T-helper 1 cell treated with Interleukin-12 subunit alpha and Interleukin-12 subunit beta and Interleukin-4 antibody, amounts not matched to agents 30 ng/mL and 1 ng/mL, for 36 hours (primary cell): ENCODE data around the gene MCEMP1. TPM values are rescaled to one million over a fixed set of nuclear protein-coding genes. Genes with fewer than 3 reads are reported as not detected.
"Not testable (repeated sequence)": the region's sequence is repeated elsewhere in the genome, so short reads cannot be mapped to it uniquely, and the experiment has no call there.

ENCODE experiments used
- intact Hi-C: fragments of 100-400 bp; cut with micrococcal nuclease; formaldehyde crosslinking; loops from one replicate; pipeline ENCODE4 v1.15.1; 2024
- total RNA-seq: library from RNA; stranded (reverse); gene quantifications from 2 replicates; pipeline ENCODE4 v1.2.3, GENCODE V29; 2022

Gene MCEMP1
- total RNA-seq, 1 donor from 2014 or later: not detected

DNA sequence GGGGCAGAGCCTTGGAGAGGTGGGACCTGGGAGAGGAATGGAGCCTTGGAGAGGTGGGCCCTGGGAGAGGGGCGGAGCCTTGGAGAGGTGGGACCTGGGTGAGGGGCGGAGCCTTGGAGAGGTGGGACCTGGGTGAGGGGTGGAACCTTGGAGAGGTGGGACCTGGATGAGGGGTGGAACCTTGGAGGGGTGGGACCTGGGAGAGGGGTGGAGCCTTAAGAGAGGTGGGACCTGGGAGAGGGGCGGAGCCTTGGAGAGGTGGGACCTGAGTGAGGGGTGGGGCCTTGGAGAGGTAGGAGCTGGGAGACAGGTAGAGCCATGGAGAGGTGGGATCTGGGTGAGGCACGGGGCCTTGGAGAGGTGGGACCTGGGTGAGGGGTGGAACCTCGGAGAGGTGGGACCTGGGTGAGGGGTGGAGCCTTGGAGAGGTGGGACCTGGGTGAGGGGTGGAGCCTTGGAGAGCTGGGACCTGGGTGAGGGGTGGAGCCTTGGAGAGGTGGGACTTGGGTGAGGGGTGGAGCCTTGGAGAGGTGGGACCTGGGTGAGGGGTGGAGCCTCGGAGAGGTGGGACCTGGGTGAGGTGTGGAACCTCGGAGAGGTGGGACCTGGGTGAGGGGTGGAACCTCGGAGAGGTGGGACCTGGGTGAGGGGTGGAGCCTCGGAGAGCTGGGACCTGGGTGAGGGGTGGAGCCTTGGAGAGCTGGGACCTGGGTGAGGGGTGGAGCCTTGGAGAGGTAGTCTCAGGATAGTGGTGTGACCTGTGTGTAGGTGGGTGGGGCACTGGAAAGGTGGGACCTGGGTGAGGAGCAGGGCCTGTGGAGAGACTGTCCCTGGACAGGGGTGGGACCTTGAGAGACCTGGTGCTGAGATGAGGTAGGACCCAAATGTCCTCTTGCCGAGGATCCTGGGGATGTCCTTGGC lies 33.0 kb upstream of the MCEMP1 start:
- intact Hi-C loops: not testable (repeated sequence)

DNA sequence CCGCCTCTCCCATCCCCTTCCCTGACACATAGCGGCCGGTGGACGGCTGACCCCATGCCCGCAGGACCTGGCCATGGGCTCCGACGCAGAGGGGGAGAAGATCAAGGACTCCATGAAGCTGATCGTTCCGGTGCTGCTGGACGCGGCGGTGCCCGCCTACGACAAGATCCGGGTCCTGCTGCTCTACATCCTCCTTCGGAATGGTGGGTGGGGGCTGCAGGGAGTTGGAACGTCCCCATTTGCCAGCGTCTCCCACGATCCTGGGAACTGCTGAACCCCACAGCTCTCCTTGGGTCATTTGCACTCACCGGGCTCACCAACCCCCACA lies 32.4 kb upstream of the MCEMP1 start:
- intact Hi-C loops: no loop called here

DNA sequence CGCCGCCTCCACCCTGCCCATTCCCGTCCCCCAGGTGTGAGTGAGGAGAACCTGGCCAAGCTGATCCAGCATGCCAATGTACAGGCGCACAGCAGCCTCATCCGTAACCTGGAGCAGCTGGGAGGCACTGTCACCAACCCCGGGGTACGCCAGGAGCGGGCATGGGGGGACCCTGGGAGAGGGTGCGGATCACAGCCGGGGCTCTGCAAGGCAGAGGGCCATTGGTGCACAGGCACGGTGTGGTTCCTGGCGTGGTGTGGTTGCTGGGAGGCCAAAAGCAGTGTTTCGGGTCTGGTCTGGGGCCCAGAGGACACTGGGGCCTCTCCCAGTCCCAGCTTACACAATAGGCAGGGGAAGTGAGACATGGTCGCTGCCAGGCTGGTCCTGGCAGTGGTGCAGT lies 31.7 kb upstream of the MCEMP1 start:
- intact Hi-C loops: no loop called here

DNA sequence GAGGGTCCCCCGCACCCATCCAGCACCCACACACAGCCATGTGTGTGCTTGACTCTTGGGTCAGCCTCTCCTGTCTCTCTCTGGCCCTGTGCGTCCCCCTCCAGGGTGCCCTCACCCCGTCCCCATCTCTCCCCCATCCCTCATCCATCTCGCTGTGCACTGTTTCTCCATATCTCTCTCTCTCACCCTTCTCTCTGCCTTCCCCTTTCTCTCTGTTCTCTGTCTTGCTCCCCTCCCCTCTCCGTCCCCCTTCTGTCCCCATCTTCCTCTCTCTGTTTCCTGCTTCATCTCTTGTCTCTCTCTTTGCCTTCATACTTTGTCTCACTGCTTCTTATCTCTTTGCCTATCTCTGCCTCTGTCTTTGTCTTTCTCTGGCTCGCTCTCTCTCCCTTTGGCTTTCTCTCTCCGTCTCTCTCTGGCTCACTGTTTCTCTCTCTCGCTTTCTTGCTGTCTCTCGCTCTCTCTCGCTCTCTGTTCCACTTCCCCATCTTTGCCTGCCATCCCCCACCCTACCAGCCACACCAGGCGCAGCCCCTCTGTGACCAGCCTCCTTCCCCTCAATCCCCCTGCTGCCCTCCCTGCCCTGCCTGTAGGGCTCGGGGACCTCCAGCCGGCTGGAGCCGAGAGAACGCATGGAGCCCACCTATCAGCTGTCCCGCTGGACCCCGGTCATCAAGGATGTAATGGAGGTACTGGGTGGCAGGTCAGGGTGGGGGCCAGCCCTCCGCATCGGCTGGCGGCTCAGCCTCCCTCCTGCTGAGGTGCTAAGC lies 31.0 kb upstream of the MCEMP1 start:
- intact Hi-C loops: no loop called here

DNA sequence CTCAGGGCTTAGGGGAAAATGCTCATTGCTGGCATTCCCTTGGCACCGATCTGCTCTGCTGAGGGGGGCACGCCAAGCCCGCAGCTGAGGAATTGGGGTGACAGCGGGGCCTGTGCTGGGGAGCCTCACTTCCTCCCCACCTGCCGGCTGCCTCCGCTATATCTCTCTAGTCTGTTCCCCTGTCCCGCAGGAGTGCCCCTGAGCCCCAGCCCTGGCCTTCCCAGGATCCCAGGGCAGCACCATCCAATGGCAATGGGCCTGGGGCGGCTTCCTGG lies 30.5 kb upstream of the MCEMP1 start:
- intact Hi-C loops: no loop called here

DNA sequence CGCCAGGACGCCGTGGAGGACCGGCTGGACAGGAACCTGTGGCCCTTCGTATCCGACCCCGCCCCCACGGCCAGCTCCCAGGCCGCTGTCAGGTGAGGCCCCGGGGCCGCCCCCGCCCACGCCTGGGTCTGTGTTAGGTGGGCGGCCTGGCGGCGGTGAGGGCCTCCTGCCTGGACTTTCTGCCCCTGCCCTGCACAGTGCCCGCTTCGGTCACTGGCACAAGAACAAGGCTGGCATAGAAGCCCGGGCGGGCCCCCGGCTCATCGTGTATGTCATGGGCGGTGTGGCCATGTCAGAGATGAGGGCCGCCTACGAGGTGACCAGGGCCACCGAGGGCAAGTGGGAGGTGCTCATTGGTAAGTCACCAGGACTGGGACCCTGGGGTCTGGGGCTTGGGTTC lies 29.7 kb upstream of the MCEMP1 start:
- intact Hi-C loops: no loop called here

DNA sequence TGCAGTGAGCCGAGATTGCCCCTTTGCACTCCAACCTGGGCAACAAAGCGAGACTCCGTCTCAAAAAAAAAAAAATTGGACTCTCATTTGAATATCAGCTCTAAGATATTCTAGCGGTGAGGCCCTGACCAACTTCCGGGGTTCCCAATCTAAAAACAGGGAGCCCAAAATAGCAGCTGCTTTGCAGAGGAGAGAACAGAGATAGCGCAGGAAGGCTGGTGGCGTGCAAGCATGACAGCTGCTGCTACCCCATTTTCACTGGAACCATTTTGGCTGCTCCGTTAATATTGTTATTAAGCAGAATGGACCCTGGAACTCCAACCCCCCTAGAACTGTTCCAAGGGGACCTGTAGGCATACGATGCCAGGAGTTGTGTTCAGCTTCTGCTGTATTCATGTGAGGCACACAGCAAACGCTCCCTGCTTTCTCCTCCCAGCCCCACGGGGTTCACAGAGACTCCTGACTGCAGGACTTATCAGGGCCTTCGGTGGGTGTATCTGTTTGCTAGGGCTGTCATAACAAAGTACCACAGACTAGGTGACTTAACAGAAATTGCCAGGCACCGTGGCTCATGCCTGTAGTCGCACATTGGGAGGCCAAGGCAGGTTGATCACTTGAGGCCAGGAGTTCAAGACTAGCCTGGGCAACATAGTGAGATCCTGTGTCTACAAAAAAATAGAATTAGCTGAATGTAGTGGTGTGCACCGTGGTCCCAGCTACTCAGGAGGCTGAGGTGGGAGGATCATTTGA lies 28.4 kb upstream of the MCEMP1 start:
- intact Hi-C loops: no loop called here

DNA sequence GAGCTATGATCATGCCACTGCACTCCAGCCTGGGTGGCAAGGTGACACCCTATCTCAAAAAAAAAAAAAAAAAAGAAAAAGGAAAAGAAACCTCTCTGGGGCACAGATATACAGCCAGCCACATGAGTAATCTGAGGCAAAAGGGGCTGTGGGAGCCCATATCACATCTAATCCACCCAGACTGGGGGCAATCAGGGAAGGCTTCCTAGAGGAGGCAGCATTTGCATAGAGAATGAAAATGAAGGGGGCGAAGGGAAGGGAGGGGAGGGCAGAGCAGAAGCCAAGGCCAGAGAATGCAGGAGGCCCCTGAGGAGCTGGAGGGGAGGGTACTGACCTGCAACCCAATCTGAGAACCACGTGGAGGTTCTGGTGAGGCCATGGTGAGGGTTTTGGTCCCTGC lies 26.7 kb upstream of the MCEMP1 start:
- intact Hi-C loops: no loop called here

DNA sequence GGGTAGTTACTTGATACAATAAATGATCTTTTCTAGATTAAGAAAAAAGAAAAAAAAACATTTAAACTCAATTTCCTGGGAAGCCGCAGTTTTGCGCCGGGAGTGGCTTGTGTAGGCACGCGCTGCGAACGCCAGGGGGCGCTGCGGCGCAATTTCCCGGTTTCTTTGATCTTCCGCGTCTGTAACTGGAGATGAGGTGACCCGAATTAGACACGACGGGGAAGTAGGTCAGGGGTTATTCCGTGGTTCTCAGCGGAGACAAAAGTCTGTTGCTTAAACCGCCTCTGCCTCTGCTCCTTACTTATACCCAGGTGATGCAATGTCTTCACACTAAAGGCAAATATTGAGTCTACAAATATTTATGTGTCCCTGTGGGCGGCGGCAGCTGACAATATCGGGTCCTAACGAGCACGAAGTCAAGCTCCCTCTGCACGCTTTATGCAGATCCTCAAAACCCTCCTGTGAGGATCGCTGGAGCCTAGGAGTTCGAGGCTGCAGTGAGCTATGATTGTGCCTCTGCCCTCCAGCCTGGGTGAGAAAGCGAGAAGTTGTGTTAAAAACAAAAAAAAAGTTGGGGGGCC lies 24.7 kb upstream of the MCEMP1 start:
- intact Hi-C loops: loop anchor here (1.0 kb wide), 5 partner anchors 15 to 147 kb away; partner anchors contain the start of genes PET100, STXBP2, TRAPPC5 and XAB2

DNA sequence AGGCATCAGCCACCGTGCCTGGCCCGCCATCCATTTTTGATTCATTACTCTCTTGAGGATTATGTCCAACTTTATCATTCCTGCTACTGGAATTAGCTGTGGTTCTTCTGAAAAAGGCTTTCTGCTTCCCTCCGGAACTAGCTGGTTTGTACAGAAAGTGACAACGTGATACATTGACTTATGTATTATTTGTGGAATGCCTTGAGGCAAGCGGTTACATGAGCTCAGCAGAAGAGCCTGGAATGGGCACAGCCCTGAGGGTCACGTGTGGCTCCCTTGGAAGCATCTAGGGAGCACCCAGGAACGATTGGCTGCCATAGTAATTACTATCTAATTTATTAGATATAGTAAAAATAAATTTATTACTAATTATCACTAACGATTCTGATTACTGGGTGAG lies 22.5 kb upstream of the MCEMP1 start:
- intact Hi-C loops: no loop called here

DNA sequence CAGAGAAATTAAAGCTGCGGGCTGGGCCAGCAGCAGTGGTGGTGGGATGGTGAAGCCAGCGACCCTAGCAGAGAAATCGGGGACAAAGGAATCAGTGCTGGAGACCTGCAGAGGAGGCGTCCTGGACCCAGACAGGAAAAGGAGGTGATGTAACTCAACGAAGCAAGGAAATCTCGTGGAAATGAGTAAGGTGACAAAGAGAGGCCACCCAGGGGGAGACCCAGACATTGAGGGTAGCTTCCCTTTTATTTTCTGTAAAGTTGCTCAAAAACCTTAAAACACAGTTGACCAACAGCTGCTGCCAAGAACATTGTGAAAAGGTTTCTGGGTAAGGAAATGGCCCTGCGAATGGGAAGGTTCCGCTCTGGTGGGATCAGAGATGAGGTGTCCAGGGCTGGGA lies 21.3 kb upstream of the MCEMP1 start:
- intact Hi-C loops: no loop called here

DNA sequence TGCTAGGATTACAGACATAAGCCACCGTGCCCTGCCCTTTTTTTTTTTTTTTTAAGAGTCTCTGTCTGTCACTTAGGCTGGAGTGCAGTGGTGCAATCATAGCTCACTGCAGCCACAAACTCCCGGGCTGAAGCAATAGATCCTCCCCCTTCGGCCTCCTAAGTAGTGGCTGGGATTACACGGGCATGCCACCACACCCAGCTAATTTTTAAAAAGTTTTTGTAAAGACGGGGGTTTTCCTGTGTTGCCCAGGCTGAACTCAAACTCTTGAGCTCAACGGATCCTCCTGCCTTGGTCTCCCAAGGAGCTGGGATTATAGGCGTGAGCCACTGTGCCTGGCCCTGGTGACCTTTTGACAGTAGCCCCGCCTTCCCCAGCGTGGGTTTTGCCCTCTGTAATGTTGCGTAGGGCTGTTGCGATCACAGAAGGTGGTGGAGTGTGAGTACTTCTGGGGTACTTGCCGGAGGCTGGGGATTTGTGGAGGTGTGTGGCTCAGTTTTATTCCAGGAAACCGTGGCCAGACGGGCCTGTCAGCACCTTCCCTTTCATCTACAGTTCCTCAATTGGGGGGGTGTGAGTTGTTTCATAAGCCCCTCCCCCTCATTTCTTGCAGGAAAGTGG lies 19.6 kb upstream of the MCEMP1 start:
- intact Hi-C loops: no loop called here

DNA sequence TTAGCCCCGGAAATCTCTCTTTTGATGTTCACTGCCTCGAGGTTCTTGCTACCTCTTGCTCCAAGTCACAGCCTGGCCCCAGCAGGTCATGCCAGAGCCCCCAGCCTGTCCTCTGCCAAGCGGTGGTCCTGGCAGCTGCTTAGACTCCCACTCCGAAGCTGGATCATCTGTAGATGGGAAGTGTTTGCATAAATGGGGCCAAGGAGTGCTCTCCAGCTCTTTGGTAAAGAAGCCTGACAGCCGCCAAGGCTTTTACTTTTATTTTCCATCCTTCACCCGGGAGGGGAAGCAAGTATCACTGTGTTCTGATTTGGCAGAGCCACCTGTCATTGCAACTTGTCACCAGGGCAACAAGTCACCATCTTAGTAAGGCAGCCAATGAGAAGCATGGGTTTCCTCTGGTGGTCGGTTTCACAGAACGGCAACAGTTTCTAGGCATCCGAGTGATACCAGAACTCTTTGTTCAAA lies 18.6 kb upstream of the MCEMP1 start:
- intact Hi-C loops: loop anchor here (1.0 kb wide), 2 partner anchors 21 to 171 kb away; no protein-coding TSS in a partner anchor

DNA sequence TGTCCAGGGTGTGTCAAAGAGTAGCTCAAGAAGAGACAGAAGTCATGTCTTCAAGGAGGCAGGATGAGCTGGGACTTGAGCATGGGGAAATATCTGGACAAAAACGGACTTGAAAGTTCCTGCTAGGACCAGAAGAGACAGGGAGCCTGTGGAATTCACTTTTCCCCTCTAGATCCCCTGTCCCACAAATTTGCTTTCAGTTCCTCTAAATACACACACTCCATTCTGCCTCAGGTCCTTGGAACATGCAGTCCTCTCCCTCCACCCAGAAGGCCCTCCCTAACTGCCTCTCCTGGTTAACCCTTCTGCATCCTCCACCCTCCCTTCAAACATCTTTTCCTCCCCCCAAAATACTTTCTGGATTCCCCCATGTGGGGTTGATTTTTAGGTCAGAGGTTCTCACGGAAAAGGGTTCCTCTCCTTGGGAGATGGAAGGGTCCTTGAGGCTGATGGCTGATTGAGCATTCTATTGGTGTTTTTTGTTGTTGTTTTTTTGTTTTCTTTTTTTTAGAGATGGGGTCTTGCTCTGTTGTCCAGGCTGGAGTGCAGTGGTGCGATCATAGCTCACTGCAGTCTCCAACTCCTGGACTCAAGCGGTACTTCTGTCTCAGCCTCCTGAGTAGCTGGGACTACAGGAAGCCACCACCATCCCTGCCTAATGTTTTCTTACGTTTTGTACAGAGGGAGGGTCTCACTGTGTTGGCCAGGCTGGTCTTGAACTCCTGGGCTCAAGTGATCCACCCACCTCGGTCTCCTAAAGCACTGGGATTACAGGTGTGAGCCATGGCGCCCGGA lies 14.9 kb upstream of the MCEMP1 start:
- intact Hi-C loops: no loop called here

DNA sequence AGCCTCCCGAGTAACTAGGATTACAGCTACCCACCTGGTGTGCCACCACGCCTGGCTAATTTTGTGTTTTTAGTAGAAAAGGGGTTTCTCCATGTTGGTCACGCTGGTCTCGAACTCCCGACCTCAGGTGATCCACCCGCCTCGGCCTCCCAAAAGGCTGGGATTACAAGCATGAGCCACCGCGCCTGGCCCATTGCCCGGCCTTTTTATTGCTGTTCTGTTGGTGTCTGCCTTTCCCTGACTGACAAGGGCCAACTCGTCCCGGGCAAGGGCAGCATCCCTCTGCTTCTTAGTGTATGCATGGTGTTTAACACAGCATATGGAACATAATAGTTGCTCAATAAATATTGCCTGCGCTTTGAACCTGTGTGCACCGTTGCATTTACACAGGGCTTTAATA lies 14.2 kb upstream of the MCEMP1 start:
- intact Hi-C loops: no loop called here

DNA sequence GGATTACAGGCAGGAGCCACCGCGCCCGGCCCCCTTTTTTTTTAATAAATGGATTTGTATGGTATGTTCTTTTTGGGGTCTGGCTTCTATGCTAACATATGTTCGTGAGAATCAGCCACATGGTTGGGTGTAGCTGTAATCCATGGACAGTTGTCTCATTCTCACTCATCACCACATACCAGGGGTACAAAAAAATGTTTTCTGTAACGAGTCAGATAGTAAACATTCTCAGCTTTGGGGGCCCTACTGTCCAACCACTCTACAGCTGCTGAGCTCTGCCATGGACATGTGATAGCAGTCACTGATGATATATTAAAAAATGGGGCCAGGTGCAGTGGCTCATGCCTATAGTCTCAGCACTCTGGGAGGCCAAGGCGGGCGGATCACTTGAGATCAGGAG lies 13.2 kb upstream of the MCEMP1 start:
- intact Hi-C loops: no loop called here

DNA sequence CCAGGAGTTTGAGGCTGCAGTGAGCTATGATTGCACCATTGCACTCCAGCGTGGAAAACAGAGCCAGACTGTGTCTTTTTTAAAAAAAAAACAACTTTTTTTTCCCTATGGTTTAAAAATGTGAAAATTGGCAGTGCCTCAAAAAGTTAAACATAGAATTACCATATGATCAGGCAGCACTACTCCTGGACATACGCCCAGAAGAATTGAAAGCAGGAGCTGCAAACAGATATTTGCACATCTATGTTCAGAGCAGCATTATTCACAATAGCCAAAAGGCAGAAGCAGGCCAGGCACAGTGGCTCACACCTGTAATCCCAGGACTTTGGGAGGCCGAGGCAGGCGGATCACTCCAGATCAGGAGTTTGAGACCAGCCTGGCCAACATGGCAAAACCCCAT lies 11.8 kb upstream of the MCEMP1 start:
- intact Hi-C loops: no loop called here

DNA sequence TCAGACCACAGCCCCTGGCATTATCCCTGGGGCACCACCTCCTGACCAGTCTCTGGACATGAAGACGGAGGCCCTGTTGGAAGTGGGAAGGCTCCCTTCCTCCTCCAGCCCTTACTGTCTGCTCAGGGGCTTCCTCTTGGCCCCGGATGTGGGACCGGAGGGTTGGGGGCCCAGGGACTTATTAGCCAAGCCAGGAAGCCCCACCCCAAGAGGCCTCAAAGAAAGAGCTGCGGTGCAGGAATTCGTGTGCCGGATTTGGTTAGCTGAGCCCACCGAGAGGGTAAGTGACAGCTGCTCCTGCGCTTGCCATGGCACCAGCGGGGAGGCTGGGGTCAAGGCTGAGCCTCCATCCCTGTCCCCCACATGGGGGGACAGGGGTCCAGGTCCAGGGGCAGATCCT lies 8.0 kb upstream of the MCEMP1 start, which contains the start of gene RETN:
Gene RETN (plus strand): TSS at position 208 of the 400 bp plus-strand sequence. CDS start 278 bp downstream, outside the sequence.
- intact Hi-C loops: no loop called here

DNA sequence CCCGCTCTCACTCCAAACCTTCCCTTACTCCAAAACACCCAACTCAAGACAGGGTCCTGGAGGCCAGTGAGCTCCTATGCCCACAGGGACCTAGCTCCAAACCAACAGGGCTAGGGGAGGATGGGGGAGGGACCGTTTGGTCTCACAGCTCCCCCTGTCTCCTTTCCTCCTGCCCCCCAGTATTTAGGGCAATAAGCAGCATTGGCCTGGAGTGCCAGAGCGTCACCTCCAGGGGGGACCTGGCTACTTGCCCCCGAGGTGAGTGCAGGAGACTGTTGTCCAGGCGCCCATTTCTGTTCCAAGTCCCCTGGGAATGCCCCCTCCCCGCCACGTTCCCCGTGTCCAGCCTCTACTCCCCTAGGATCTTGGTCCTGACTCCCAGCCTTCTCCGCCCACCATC lies 7.2 kb upstream of the MCEMP1 start:
- intact Hi-C loops: no loop called here

DNA sequence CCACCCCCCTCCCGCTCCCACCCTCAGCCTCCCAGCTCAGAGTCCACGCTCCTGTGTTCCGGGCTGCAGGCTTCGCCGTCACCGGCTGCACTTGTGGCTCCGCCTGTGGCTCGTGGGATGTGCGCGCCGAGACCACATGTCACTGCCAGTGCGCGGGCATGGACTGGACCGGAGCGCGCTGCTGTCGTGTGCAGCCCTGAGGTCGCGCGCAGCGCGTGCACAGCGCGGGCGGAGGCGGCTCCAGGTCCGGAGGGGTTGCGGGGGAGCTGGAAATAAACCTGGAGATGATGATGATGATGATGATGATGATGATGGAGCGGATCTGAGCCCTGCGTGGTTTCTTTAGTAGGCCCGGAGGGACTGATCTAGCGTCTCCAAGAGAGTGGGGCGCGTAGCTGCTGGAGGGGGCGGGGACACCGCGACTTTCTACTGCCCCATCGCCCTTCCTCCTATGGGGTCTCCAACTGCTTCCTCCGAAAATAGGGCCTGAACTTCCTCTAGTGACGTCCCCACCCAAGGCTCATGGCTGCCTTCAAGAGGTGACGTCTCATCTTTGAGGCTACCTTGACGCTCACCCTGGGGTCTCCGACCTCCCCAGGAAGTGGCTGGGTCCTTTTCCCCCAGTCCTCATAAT lies 6.6 kb upstream of the MCEMP1 start:
- intact Hi-C loops: no loop called here
